ENCODE results near the gene WDR19.
"Not testable (repeated sequence)": the region's sequence is repeated elsewhere in the genome, so short reads cannot be mapped to it uniquely, and the experiment has no call there.

Gene WDR19

DNA sequence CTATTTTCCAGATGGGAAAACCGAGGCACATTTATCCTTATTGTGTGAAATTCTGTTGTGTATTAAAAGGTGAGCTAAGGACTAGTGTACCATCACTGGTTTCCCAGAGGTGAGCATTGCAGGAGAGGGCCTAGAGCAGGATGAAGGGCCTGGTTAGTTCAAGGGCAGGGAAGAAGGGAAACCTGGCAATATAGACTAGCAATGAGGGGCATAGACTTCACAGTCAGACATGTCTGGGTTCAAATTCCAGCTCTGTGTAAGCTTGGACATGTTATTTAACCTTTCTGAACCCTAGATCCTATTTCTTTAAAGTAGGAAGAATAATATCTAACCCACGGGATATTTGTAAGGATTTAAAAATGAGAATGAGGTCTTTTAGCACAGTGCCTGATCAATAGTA, 50.8 kb downstream of the WDR19 start:
- DNase-seq (ENCODE audit: low read depth in 3 of 3), result no peak

DNA sequence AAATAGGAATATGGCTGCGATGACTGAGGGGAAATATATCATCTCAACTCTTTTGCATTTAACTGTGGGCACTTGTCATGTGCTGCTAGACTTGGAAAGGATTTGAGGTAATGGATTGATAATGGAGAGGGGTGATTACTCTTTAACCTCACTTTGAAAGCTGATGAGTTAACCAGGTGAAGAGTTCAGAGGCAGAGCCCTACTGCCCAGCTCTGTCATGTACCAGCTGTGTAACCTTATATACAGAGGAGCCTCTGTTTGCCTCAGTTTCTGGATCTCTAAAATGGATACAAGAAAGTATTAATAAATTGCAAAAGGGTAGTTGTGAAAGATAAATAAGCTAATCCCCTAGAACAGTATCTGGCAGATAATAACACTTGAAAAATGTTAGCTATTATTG, 51.5 kb downstream of the WDR19 start:
- DNase-seq (ENCODE audit: low read depth in 3 of 3), result no peak

DNA sequence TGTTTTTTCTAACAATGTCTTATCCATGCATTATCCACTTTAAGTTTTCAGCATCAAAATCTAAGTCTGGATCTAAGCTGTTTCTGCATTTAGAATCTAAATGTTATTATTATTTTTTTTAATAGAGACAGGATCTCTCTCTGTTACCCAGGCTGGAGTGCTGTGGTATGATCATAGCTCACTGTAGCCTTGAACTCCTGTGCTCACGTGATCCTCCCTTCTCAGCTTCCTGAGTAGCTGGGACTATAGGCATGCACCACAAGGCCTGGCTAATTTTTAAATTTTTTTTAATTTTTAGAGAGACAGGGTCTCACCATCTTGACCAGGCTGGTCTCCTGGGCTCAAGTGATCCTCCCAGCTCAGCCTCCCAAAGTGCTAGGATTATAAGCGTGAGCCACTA, 52.7 kb downstream of the WDR19 start:
- no peak for DNase-seq (ENCODE audit: low read depth in 3 of 3)

DNA sequence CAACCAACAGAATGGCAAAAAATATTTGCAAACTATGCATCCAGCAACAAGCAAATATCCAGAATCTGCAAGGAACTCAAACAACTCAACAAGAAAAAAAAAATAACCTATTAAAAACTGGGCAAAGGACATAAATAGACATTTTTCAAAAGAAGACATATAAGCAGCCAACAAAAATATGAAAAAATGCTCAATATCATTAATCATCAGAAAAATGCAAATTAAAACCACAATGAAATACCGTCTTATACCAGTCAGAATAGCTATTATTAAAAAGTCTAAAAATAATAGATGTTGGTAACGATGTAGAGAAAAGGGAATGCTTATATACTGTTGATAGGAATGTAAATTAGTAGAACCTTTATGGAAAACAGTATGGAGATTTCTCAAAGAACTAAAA, 53.4 kb downstream of the WDR19 start:
- no peak for DNase-seq (ENCODE audit: low read depth in 3 of 3)

DNA sequence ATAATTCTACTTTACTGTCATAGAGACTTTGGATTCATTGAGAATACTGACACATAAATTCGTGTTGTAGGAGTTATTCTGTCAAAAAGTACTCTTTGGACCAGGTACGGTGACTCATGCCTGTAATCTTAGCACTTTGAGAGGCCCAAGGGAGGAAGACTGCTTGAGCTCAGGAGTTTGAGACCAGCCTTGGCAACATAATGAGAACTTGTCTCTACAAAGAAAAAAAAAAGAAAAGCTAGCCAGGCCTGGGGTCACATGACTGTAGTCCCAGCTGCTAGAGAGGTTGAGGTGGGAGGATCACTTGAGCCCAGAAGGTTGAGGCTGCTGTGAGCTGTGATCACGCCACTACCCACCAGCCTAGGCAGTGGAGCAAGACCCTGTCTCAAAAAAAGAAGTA, 54.9 kb downstream of the WDR19 start:
- no peak for DNase-seq (ENCODE audit: low read depth in 3 of 3)

DNA sequence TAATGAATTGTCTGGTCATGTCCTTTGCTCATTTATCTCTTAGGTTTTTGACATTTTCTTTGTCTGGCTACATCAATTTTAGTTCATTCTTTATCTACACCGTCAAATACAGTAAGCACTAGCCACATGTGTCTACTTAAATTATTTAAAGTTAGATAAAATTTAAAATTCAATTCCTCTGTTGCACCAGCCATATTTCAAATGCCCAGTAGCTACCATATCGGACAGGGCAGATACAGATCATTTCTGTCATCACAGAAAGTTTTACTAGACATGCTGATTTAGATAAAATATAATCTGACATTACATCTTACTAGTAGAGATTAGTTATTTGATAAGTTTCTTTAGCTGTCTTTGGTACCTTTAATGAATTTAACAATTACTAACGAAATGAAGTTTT, 61.1 kb downstream of the WDR19 start:
- no peak for DNase-seq (ENCODE audit: low read depth in 3 of 3)

DNA sequence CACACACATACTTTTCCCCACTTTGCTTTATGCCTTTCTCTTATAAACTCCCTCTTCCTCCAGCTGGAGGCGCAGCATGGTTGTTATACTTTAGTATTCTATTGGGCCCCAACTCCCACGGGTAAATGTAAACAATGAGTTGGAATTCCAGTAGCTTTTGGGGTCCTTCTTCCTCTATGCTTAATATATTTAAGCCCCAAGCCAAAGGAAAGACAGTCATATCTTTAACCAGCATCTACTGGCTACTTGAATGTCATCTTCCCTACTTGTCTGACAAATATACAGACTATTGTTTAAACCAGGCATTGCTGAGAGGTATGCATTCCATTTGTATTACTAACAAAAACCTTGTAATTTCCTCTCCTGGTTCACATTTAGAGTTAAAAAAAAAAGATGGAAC, 72.9 kb downstream of the WDR19 start:
- no peak for DNase-seq (ENCODE audit: low read depth in 3 of 3)

DNA sequence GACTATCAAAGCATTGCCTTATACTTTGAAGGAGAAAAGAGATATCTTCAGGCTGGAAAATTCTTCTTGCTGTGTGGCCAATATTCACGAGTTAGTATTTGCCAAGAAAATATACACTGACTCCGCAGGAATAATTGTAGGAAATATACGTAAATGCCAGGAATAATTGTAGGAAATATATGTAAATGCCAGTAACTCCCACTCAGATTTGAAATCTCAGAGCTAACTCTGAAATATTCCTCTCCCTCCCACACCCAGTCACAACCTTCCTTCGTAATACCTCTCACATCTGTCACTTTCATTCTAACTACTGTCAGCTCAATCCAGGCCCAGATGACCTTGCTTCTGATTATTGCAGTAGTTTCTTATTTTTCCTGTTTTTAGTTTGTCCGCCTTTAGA, 73.5 kb downstream of the WDR19 start:
- no peak for DNase-seq (ENCODE audit: low read depth in 3 of 3)

DNA sequence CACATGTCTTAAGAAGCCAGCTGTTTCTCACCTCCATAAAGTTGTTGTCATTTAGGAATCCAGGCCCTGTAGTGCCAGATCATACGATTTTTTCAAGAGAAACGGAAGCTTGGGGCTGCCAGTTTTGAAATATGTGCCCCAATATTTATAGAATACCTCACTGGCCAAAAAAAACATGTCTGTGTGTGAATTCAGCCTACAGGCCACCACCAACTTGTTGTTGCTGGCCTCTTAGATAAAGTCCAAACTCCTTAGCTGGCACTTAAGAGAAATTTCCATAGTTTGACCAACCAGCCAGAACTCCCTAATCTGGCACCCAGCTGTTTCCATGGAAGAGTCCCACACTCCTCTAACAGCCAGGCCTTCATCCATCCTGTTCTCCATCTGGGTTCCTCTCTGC, 74.1 kb downstream of the WDR19 start:
- no peak for DNase-seq (ENCODE audit: low read depth in 3 of 3)

DNA sequence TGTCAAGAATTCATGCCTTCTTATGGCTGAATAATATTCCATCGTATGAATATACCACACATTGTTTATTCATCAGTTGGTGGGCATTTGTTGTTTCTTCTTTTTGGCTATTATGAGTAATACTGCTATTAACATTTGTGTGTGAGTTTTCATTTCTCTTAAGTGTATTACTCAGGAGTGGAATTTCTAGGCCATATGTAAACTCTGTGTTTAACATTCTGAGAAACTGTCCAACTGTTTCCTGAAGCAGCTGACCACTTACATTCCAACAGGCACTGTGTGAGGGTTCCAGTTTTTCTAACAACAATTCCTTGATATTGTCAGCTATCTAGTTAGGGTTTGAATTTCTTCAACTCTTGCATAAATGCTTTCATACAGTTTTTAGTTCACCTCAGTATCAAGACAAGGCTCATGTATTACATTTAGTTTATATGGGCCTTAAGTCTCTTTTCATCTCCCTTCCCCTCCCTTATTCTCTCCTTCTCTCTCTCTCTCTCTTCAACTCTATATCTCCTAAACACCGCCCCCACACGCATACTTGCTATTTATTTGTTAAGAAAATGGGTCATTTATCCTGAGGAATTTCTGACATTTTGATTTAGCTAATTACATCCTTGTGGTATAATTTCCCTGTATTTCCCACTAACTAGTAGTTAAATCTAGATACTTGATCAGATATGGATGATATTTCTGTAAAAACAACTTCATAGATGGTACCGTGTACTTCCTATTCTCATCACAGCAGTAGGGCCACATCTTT, 77.4 kb downstream of the WDR19 start:
- no peak for DNase-seq (ENCODE audit: low read depth in 3 of 3)

DNA sequence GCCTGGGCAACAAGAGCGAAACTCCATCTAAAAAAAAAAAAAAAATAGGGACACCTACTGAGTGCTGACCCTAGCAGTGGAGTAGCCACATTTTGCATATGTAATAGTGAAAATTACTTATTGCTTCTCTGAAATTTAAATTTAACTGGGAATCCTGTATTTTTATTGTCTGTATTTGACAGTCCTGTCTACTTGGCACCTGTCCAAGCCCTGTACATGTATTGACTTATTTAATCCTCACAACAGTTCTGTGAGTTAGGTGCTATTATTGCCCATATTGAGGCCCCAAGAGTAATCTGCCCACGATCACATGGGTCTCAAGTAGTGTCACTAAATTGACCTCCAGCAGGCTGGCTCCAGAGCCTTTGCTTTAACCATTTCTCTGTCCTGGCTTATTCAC, 81.6 kb downstream of the WDR19 start:
- no peak for DNase-seq (ENCODE audit: low read depth in 3 of 3)

DNA sequence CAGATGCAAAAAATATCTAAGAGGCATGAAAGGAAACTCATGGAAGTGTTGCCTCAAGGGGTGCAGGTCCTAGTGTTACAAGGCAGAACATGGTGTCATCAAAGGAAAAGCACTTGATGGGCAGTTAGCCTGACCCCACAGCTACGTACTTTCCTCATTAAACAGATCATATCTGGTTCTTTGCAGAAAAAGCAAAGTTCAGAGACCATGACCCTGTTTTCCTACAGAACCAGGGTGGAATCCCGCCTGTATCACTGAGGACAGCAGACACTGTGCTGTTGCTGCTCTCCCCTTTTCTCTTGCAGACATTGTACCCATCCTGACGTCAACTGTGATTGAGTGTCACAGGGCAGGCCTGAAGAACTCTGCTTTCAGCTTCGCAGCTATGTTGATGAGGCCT, 92.2 kb downstream of the WDR19 start:
- DNase-seq (ENCODE audit: low read depth in 3 of 3), result no peak

DNA sequence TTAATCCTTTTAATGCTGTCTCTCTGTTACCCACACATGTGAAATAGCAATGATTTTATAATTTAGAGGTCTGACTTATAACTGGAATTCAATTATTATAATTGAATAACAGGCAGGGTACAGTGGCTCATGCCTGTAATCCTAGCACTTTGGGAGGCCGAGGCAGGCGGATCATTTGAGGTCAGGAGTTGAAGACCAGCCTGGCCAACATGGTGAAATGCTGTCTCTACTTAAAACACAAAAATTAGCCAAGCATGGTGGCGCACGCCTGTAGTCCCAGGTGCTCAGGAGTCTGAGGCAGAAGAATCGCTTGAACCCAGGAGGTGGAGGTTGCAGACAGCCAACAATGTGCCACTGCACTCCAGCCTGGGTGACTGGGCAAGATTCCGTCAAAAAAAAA, 95.3 kb downstream of the WDR19 start:
- DNase-seq (ENCODE audit: low read depth in 3 of 3), result not testable (repeated sequence)

DNA sequence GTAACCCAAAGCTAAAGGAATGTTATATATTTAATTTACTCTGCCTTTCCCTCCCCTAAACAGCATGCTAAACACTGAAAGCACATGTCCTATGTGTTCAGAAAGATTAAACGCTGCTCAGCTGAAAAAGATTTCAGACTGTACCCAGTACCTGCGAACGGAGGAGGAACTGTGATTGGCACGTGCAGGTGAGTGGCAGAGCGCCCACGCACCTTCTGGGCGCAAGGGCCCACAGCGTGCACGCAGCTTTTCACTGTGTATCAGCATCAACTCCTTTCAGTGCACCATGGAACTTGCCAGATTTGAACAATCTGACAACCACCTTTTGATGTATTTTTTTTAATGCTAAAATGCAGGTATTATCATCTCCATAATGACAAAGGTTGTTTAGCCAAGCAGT, 96.1 kb downstream of the WDR19 start:
- no peak for DNase-seq (ENCODE audit: low read depth in 3 of 3)

DNA sequence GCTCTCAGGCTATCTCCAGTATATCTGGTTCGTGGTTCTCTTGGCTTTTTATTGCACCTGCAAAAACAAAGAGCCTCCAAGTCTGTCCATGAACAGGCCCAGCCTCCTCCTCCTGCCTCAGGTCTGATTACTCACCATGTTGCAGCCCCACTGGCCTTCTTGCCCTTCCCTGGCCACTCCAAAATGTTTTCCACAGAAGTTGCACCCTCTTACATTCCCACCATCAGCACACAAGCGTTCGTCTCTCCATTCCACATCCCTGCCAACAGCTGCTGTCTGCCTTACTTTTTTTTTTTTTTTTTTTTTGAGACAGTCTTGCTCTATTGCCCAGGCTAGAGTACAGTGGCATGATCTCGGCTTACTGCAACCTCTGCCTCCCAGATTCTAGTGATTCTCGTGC, 97.1 kb downstream of the WDR19 start:
- DNase-seq (ENCODE audit: low read depth in 3 of 3), result no peak

DNA sequence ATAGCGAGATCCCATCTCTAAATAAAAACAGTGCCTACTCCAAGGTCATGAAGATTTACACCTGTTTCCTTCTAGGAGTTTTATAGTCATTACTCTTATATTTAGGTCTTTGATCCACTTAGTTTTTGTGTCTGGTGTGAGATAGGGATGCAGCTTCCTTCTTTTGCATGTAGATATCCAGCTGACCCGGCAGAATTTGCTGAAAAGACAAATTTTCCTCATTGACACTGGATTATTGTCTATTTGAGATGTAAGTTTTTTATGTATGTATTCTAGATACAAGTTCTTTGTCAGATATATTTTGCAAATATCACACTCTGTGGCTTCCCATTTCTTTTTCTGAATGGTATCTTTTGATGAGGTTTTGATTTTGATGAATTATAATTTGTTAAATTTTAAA, 98.4 kb downstream of the WDR19 start:
- no peak for DNase-seq (ENCODE audit: low read depth in 3 of 3)

DNA sequence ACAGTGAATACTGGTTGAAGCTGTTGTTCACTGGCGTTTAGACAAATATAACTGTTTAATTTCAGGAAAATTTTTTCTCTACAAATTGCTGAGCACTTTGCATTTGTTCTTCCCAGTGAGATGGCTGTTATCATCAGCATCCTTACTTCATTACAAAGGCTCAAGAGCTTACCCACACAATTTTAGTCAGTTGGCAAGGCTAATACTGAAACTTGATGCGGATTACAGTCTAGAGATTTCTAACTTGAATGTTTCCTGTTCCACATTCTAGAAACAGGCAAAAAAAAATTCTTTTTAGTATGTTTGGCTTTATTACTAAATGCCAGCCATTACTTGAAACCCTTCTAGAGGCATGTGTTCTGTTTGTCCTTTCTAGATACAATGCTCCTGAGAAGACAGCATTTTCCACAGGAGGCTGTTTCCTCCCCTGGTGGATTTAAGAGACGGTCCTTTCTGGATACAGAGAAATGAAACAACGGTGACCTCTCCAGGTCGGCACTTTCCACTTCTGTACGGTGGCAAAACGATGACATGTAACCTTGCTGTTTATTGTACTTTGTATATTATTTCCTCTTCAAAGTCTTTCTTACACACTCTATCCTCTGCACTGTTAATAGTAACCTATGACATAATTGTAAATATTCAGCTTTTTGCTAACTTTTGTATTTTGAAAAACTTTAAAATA, 102.9 kb downstream of the WDR19 start:
- DNase-seq (ENCODE audit: low read depth in 3 of 3), result no peak

DNA sequence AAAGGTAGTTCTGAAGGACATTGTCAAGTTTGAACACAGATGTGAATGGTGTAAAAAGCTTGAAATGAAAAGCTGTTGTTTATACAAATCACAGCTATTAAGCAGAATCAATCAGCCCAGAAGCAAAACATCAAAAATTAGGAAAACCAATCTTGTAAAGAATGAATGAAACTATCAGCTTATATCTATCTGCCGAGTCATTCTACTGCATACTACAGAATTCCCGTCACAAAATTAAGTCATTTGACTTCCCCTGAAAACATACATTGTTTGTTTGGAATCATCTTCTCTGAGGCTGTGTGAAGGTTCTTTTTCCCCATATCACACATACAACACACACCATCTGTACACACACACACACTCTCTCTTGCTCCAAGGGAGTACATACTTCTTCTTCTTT, 103.5 kb downstream of the WDR19 start:
- DNase-seq (ENCODE audit: low read depth in 3 of 3), result no peak

DNA sequence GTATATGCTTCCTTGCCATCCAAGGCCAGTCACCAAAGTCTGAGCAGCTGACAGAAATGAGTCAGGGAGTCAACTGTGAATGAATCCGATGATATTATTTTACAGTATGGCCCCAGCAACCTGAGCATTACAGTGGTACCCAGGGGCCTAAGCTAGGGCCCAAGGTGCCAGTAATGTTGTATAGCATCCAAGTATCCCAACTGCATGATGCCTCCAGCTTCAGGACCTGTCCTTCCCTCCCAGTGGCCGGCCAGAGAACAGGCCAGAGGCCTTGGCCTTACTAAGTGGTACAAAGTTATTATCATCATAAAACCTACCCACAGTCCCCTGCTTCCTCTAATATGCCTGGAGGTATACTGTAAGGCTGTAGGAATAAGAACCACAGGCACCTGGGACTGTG, 103.9 kb downstream of the WDR19 start:
- DNase-seq (ENCODE audit: low read depth in 3 of 3), result no peak

DNA sequence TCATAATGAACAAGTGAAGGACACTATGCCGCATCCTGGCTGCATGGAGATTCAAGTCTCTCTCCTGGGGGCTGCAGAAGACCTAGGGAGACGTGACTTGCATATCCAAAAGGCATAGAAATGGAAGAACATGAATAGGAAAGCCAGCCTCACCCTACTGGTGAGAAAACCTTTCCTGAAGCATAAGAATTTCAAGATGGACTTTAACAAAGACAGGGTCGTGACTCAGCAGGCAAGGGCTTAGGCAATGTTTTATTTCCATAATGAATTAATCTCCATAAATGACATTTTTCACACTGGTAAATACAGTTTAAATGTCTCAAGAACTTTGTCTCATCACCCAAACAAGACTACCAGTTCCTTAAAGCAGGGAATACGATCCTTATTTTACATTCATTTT, 104.9 kb downstream of the WDR19 start:
- no peak for DNase-seq (ENCODE audit: low read depth in 3 of 3)

DNA sequence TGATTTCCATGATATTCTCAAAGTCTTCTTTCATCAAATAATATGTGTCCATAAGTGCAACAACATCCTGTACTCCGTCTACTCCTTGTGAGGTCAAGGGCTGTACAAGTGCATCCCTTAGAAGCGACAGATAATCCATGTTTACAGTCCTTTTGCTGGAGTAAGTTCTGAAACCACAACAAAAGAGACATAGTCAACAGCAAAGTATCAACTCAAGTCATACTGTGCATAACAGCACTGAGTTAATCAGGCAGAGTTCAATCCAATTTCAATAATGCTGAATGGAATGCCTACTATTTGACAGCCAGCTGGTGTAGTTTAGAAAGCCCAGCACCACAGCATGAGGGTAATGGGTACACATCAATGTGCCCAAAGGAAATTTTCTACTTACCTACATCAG, 109.4 kb downstream of the WDR19 start:
- DNase-seq (ENCODE audit: low read depth in 3 of 3), result no peak

DNA sequence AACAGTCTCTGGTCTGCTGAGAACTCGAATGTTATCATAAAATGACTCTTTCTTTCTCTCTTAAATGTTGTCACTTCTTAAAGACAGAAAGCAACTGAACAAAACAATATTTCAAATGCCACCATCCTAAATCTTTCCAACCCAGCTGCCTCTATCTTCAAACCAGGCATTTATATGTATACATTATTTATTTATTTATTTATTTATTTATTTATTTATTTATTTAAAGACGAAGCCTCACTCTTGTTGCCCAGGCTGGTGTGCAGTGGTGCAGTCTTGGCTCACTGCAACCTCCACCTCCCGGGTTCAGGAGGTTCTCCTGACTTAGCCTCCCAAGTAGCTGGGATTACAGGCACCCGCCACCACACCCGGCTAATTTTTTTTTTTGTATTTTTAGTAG, 110.1 kb downstream of the WDR19 start:
- DNase-seq (ENCODE audit: low read depth in 3 of 3), result not testable (repeated sequence)

DNA sequence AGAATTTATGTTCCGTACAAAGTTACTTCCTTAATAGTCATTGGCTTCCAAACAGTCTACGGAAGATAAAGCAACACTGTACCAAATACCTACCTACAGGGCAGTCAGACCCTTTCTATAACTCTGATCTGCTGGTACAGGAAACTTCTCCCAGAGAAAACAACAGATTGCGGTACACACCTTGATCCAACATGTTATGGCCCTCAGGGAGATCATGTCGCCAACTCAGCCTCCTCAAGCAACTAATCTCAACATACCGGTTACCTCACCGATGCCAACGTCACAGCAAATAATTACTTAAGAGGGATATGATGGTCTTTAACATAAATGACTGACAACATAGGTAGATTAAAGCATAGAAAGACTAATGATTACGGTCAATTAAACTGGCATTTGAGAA, 113.5 kb downstream of the WDR19 start:
- no peak for DNase-seq (ENCODE audit: low read depth in 3 of 3)

DNA sequence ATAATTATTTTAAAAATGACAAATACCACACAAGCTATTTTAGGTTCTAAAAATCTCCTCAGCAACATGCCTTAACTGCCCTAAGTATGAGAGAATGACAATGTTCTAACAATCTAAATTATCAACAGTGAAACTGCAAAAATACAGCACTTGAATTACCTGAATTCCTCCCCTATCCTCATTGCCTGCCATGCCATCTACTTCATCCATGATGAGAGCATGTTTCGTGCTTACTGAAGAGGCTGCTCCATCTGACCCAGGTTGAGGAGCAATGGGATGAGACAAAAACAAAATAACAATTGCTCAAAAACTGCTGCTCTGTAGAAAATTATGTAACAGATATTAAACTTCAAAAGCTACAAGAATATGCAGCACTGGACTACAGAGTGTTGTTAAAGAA, 120.6 kb downstream of the WDR19 start:
- DNase-seq (ENCODE audit: low read depth in 3 of 3), result no peak

All from stimulated activated CD4-positive, alpha-beta T cell treated with anti-CD3 and anti-CD28 coated beads, TNF-alpha, amount 100 ng/mL, for 48 hours (primary cell).